Motor neuron (in vitro differentiated cells): ENCODE measurements around the gene OR8B3. TPM values are rescaled to one million over a fixed set of nuclear protein-coding genes. Genes with fewer than 3 reads are reported as not detected.

Experiments used
- total RNA-seq, 8 experiments: library from RNA; unstranded; fragments of 300-600 nt; gene quantifications; 2 replicates each; pipeline versions ENCODE4 v1.2.3 to v1.2.4, GENCODE V29; 2022

Gene OR8B3
- total RNA-seq, 8 experiments from 2014 or later: 0.09 to 0.33 TPM; not detected in 6

Other genes starting within 250 kb of the OR8B3 start
- under 1 TPM in 3 of 8 experiments, not detected in 5; 0.17 to 0.43 (median 0.28) TPM for gene OR10D3, start 215.7 kb downstream of the OR8B3 start, total RNA-seq
- under 1 TPM in 5 of 8 experiments, not detected in 3; 0.05 to 0.29 (median 0.14) TPM for gene OR8G1, start 157.9 kb downstream of the OR8B3 start, total RNA-seq
- gene OR8G5, start 142.6 kb downstream of the OR8B3 start, total RNA-seq: under 1 TPM in 4 of 8 experiments, not detected in 4; 0.27 to 0.59 (median 0.30) TPM
- under 1 TPM in 5 of 8 experiments, not detected in 3; 0.05 to 0.66 (median 0.18) TPM for gene OR8D1, start 85.1 kb downstream of the OR8B3 start, total RNA-seq
- gene OR8D2, start 78.8 kb downstream of the OR8B3 start, total RNA-seq: under 1 TPM in 2 of 8 experiments, not detected in 6; 0.42 to 0.76 TPM
- gene OR8B2, start 14.5 kb downstream of the OR8B3 start, total RNA-seq: under 1 TPM in 1 of 8 experiments, not detected in 7; 0.66 TPM
- under 1 TPM in 1 of 8 experiments, not detected in 7; 0.38 TPM for gene OR8B4, start 25.8 kb upstream of the OR8B3 start, total RNA-seq
- gene OR8B8, start 46.7 kb upstream of the OR8B3 start, total RNA-seq: under 1 TPM in 5 of 8 experiments, not detected in 3; 0.04 to 0.76 (median 0.14) TPM
- 1 to 10 TPM in 1 of 8 experiments, under 1 TPM in 3, not detected in 4; 0.25 to 1.2 (median 0.40) TPM for gene OR8B12, start 144.6 kb upstream of the OR8B3 start, total RNA-seq
- under 1 TPM in 5 of 8 experiments, not detected in 3; 0.04 to 0.66 (median 0.23) TPM for gene OR8A1, start 171.0 kb upstream of the OR8B3 start, total RNA-seq
- gene PANX3, start 212.4 kb upstream of the OR8B3 start, total RNA-seq: under 1 TPM in 2 of 8 experiments, not detected in 6; 0.33 to 0.42 TPM
- gene TBRG1, start 223.8 kb upstream of the OR8B3 start, total RNA-seq: 10 to 100 TPM; 16.8 to 49.6 (median 25.9) TPM